ENCODE results near the gene DSG2. TPM values are rescaled to one million over a fixed set of nuclear protein-coding genes. Genes with fewer than 3 reads are reported as not detected.

Gene DSG2
- total and polyA plus RNA-seq, 3 experiments from 2014 or later = 0.03 to 0.09 (median 0.07) TPM

GRCh38 chr18:31512203-31512764 is 14.3 kb downstream of the DSG2 start:
- Histone ChIP-seq H3K9me3 (ENCODE audit: low read length) (no peaks in the 10 kb centered on the region), H3K36me3 (ENCODE audit: insufficient read depth, low read length) (no peaks in the 10 kb centered on the region), H3K27me3 (ENCODE audit: insufficient read depth, low read length, poor library complexity, severe bottlenecking) (no peaks in the 10 kb centered on the region), H3K27ac (ENCODE audit: low read depth, low read length) (no peak overlapping the region), H3K4me3 (ENCODE audit: low read length) (no peak overlapping the region), H3K4me1 (ENCODE audit: insufficient read depth, low read length) (no peaks in the 10 kb centered on the region)
- no peak overlapping the region for H3K27ac Mint-ChIP-seq
- no peaks in the 10 kb centered on the region for H3K4me1 Mint-ChIP-seq
- no peak overlapping the region for H3K4me3 Mint-ChIP-seq
- ChIA-PET CTCF (no interaction called here), POLR2A (no interaction called here)
- no peaks in the 10 kb centered on the region for H3K36me3 Mint-ChIP-seq
- no peak for DNase-seq
- peaks cover 1 to 3% of the 10 kb centered on the region in 2 donors for H3K27me3 Mint-ChIP-seq
- H3K9me3 Mint-ChIP-seq = peaks cover 0 to 2% (median 0%) of the 10 kb centered on the region in 5 donors

DNA sequence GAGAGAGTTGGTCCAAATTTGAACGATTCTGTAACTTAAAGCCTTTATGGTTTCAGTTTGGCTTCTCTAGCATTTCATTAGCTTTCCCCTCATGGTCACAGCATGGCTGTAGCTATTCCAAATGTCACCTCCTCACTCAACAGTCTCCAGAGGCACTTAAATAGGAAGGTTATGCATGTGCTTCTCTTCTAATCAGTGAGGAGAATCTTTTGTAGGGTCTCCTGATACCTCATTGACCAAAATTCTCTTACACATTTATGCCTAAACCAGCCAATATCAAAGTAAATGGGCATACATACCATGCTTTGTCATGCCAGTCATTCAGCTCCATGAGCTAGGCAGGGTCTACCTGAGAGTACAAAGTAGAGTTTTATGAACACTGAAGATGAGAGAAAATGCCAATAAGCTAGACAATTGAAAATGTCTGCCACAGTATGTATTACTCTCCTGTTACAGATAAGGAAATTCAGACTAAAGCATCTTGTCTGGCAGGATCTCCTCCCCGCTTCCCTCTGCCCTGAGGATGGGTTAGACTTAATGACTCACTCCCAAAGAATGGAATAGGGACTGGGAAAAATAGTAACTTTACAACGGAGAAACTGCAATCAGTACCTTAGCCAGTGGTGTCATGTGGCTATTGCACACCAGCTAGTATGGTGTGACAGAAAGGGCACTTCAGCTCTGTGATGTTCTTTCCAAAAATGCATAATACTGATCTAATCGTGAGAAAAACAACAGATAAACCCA is 15.4 kb downstream of the DSG2 start:
- no peaks in the 10 kb centered on the region for H3K27me3 ChIP-seq (ENCODE audit: insufficient read depth, low read length, poor library complexity, severe bottlenecking)
- H3K4me1 Mint-ChIP-seq = no peaks in the 10 kb centered on the region
- ChIA-PET POLR2A (no interaction called here), CTCF (no interaction called here)
- H3K4me3 ChIP-seq (ENCODE audit: low read length) = no peak overlapping the region
- H3K27ac ChIP-seq (ENCODE audit: low read depth, low read length) = no peak overlapping the region
- peaks cover 1 to 3% of the 10 kb centered on the region in 2 donors for H3K27me3 Mint-ChIP-seq
- no peak overlapping the region for H3K27ac Mint-ChIP-seq
- H3K9me3 ChIP-seq (ENCODE audit: low read length) = no peaks in the 10 kb centered on the region
- no peak overlapping the region for H3K4me3 Mint-ChIP-seq
- no peak for DNase-seq
- H3K9me3 Mint-ChIP-seq = peaks cover 0 to 2% (median 0%) of the 10 kb centered on the region in 5 donors
- no peaks in the 10 kb centered on the region for H3K4me1 ChIP-seq (ENCODE audit: insufficient read depth, low read length)
- H3K36me3 ChIP-seq (ENCODE audit: insufficient read depth, low read length) = no peaks in the 10 kb centered on the region
- no peaks in the 10 kb centered on the region for H3K36me3 Mint-ChIP-seq

GRCh38 chr18:31516437-31516836 is 18.5 kb downstream of the DSG2 start:
- Histone ChIP-seq H3K4me3 (ENCODE audit: low read length) (no peak overlapping the region), H3K9me3 (ENCODE audit: low read length) (no peaks in the 10 kb centered on the region), H3K4me1 (ENCODE audit: insufficient read depth, low read length) (no peaks in the 10 kb centered on the region), H3K36me3 (ENCODE audit: insufficient read depth, low read length) (no peaks in the 10 kb centered on the region), H3K27ac (ENCODE audit: low read depth, low read length) (no peak overlapping the region), H3K27me3 (ENCODE audit: insufficient read depth, low read length, poor library complexity, severe bottlenecking) (no peaks in the 10 kb centered on the region)
- H3K36me3 Mint-ChIP-seq = no peaks in the 10 kb centered on the region
- no peak overlapping the region for H3K4me3 Mint-ChIP-seq
- ChIA-PET POLR2A (interaction anchor here (0.6 kb wide), 1 partner anchor 31 kb away, joined by 4 read pairs; no protein-coding TSS in a partner anchor), CTCF (no interaction called here)
- peaks cover 0 to 2% (median 0%) of the 10 kb centered on the region in 5 donors for H3K9me3 Mint-ChIP-seq
- DNase-seq = no peak
- peaks cover 1 to 3% of the 10 kb centered on the region in 2 donors for H3K27me3 Mint-ChIP-seq
- H3K27ac Mint-ChIP-seq = no peak overlapping the region
- no peaks in the 10 kb centered on the region for H3K4me1 Mint-ChIP-seq

DNA sequence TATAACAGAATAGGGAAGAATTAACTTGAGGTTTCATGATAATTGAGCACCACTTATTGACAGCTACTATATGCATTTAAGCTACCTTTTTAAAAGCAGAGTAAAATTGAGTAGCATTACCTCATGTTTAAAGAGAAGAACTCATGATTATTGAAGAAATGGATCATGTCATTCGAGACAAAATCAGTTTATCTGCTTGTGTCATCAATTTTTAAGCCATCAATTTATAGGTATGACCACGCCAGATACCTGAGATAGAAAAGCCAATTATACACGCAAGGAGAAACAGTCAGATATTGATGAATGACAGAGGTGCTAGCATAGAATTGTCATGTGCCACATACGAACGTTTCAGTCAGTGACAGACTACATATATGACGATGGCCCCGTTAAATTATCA is 28.4 kb downstream of the DSG2 start:
- Mint-ChIP-seq H3K4me3 (no peak overlapping the region), H3K27me3 (peaks cover 5 to 9% of the 10 kb centered on the region in 2 donors), H3K9me3 (no peaks in the 10 kb centered on the region), H3K4me1 (no peaks in the 10 kb centered on the region), H3K36me3 (no peaks in the 10 kb centered on the region), H3K27ac (no peak overlapping the region)
- Histone ChIP-seq H3K9me3 (ENCODE audit: low read length) (no peaks in the 10 kb centered on the region), H3K36me3 (ENCODE audit: insufficient read depth, low read length) (no peaks in the 10 kb centered on the region), H3K4me3 (ENCODE audit: low read length) (no peak overlapping the region), H3K27ac (ENCODE audit: low read depth, low read length) (no peak overlapping the region), H3K27me3 (ENCODE audit: insufficient read depth, low read length, poor library complexity, severe bottlenecking) (no peaks in the 10 kb centered on the region), H3K4me1 (ENCODE audit: insufficient read depth, low read length) (no peaks in the 10 kb centered on the region)
- DNase-seq = no peak
- ChIA-PET POLR2A (no interaction called here), CTCF (no interaction called here)

GRCh38 chr18:31533236-31533635 is 35.3 kb downstream of the DSG2 start:
- no peaks in the 10 kb centered on the region for H3K27me3 ChIP-seq (ENCODE audit: insufficient read depth, low read length, poor library complexity, severe bottlenecking)
- H3K36me3 Mint-ChIP-seq = no peaks in the 10 kb centered on the region
- no peaks in the 10 kb centered on the region for H3K9me3 ChIP-seq (ENCODE audit: low read length)
- CTCF ChIA-PET = no interaction called here
- no peak overlapping the region for H3K27ac Mint-ChIP-seq
- DNase-seq = no peak
- H3K4me1 Mint-ChIP-seq = no peaks in the 10 kb centered on the region
- H3K9me3 Mint-ChIP-seq = no peaks in the 10 kb centered on the region
- POLR2A ChIA-PET = no interaction called here
- H3K27ac ChIP-seq (ENCODE audit: low read depth, low read length) = no peak overlapping the region
- peaks cover 0 to 3% of the 10 kb centered on the region in 2 donors for H3K27me3 Mint-ChIP-seq
- H3K4me3 ChIP-seq (ENCODE audit: low read length) = no peak overlapping the region
- no peak overlapping the region for H3K4me3 Mint-ChIP-seq
- no peaks in the 10 kb centered on the region for H3K4me1 ChIP-seq (ENCODE audit: insufficient read depth, low read length)
- H3K36me3 ChIP-seq (ENCODE audit: insufficient read depth, low read length) = no peaks in the 10 kb centered on the region

DNA sequence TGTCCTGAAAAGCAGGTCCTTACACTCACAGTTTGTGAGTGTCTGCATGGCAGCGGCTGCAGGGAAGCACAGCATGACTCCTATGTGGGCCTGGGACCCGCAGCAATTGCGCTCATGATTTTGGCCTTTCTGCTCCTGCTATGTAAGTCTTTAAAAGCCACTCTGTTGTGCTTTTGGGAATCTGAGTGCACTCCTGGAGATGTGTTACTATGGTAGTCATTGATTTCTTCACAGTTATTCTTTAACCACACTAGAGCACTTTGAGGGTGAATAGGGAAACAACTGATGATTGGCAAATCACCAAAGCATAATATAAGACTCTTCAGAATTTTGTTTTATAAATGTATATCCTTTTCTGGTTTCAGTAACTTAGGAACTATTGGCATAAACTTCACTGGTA is 40.9 kb downstream of the DSG2 start:
- CTCF ChIA-PET = no interaction called here
- no peak for DNase-seq
- Histone ChIP-seq H3K4me3 (ENCODE audit: low read length) (no peak overlapping the region), H3K27me3 (ENCODE audit: insufficient read depth, low read length, poor library complexity, severe bottlenecking) (no peaks in the 10 kb centered on the region), H3K27ac (ENCODE audit: low read depth, low read length) (no peak overlapping the region), H3K36me3 (ENCODE audit: insufficient read depth, low read length) (no peaks in the 10 kb centered on the region), H3K4me1 (ENCODE audit: insufficient read depth, low read length) (no peaks in the 10 kb centered on the region), H3K9me3 (ENCODE audit: low read length) (no peaks in the 10 kb centered on the region)
- H3K36me3 Mint-ChIP-seq = no peaks in the 10 kb centered on the region
- peaks cover 6 to 10% of the 10 kb centered on the region in 2 donors for H3K27me3 Mint-ChIP-seq
- H3K4me1 Mint-ChIP-seq = no peaks in the 10 kb centered on the region
- H3K9me3 Mint-ChIP-seq = no peaks in the 10 kb centered on the region
- POLR2A ChIA-PET = no interaction called here
- no peak overlapping the region for H3K27ac Mint-ChIP-seq
- H3K4me3 Mint-ChIP-seq = no peak overlapping the region

DNA sequence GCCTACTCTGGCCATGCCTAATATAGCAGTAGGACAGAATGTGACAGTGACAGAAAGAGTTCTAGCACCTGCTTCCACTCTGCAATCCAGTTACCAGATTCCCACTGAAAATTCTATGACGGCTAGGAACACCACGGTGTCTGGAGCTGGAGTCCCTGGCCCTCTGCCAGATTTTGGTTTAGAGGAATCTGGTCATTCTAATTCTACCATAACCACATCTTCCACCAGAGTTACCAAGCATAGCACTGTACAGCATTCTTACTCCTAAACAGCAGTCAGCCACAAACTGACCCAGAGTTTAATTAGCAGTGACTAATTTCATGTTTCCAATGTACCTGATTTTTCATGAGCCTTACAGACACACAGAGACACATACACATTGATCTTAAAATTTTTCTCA is 48.5 kb downstream of the DSG2 start:
- CTCF ChIA-PET = no interaction called here

GRCh38 chr18:31548853-31549252 is 50.9 kb downstream of the DSG2 start:
- ChIA-PET CTCF (no interaction called here), POLR2A (no interaction called here)
- DNase-seq = no peak
- Histone ChIP-seq H3K36me3 (ENCODE audit: insufficient read depth, low read length) (no peaks in the 10 kb centered on the region), H3K4me3 (ENCODE audit: low read length) (no peak overlapping the region), H3K27me3 (ENCODE audit: insufficient read depth, low read length, poor library complexity, severe bottlenecking) (no peaks in the 10 kb centered on the region), H3K4me1 (ENCODE audit: insufficient read depth, low read length) (no peaks in the 10 kb centered on the region), H3K9me3 (ENCODE audit: low read length) (no peaks in the 10 kb centered on the region), H3K27ac (ENCODE audit: low read depth, low read length) (no peak overlapping the region)
- H3K36me3 Mint-ChIP-seq = no peaks in the 10 kb centered on the region
- H3K4me3 Mint-ChIP-seq = no peak overlapping the region
- no peaks in the 10 kb centered on the region for H3K9me3 Mint-ChIP-seq
- no peaks in the 10 kb centered on the region for H3K4me1 Mint-ChIP-seq
- H3K27me3 Mint-ChIP-seq = peaks cover 0 to 5% of the 10 kb centered on the region in 2 donors
- no peak overlapping the region for H3K27ac Mint-ChIP-seq

More for the DNA sequence above, 48.5 kb downstream of the DSG2 start:
- no peaks in the 10 kb centered on the region for H3K27me3 ChIP-seq (ENCODE audit: insufficient read depth, low read length, poor library complexity, severe bottlenecking)
- Mint-ChIP-seq H3K4me3 (no peak overlapping the region), H3K27me3 (no peaks in the 10 kb centered on the region), H3K9me3 (no peaks in the 10 kb centered on the region), H3K4me1 (no peaks in the 10 kb centered on the region), H3K36me3 (no peaks in the 10 kb centered on the region), H3K27ac (no peak overlapping the region)
- no peak overlapping the region for H3K4me3 ChIP-seq (ENCODE audit: low read length)
- no peaks in the 10 kb centered on the region for H3K4me1 ChIP-seq (ENCODE audit: insufficient read depth, low read length)
- no peak overlapping the region for H3K27ac ChIP-seq (ENCODE audit: low read depth, low read length)
- H3K36me3 ChIP-seq (ENCODE audit: insufficient read depth, low read length) = no peaks in the 10 kb centered on the region
- H3K9me3 ChIP-seq (ENCODE audit: low read length) = no peaks in the 10 kb centered on the region
- POLR2A ChIA-PET = no interaction called here
- no peak for DNase-seq
